Endothelial cell of umbilical vein (primary cell): Measurements from ENCODE around the gene TMEM222. TPM values are rescaled to one million over a fixed set of nuclear protein-coding genes. Genes with fewer than 3 reads are reported as not detected.
"Not testable (repeated sequence)": the region's sequence is repeated elsewhere in the genome, so short reads cannot be mapped to it uniquely, and the experiment has no call there.

ENCODE experiments used
- BruUV-seq: library from RNA; stranded (reverse); fragments of 400-500 nt; replicated peaks from 2 replicates; lab custom pipeline; 2021; lab: Mats Ljungman, UMichigan
- CTCF ChIA-PET: fragments of 300-600, 350-600 bp; sonication (Branson Sonifier 250); formaldehyde crosslinking; loops from one replicate; lab custom pipeline; 2021; ENCODE audit warnings: antibody characterized with exemption, inconsistent platforms; lab: Charles Lee
- POLR2A ChIA-PET: fragments of 300-600, 350-600 bp; sonication (Branson Sonifier 250); formaldehyde crosslinking; loops from one replicate; lab custom pipeline; 2021; ENCODE audit warnings: antibody characterized with exemption, inconsistent platforms; lab: Charles Lee
- DNase-seq: peaks from one replicate; pipeline ENCODE4 v3.0.0-alpha.2; 2011; ENCODE audit warnings: low read depth, low spot score
- FAIRE-seq: peaks from 2 replicates; lab custom pipeline; 2011; peaks lifted over from hg19 to GRCh38; lab: Jason Lieb, UNC
- H2AFZ ChIP-seq: 2 replicates; pipeline ENCODE4 v1.6.0; 2012; ENCODE audit warnings: low read depth, low read length, control low read depth, inconsistent platforms
- H3K27ac ChIP-seq: 2 replicates; pipeline ENCODE4 v1.5.1; 2011; ENCODE audit warnings: low read depth, mild to moderate bottlenecking, control low read depth, low read length, moderate library complexity; ENCODE audit not compliant: insufficient read depth
- H3K27me3 ChIP-seq, 2 experiments: 2 replicates each; pipeline versions ENCODE4 v1.6.0 to v1.6.1; 2011; ENCODE audit warnings: low read length in 2 of 2, mixed read lengths in 1 of 2; ENCODE audit not compliant: control insufficient read depth in 2 of 2, insufficient read depth in 2 of 2
- H3K36me3 ChIP-seq, 2 experiments: 2 replicates in 1 of 2; 3 replicates in 1 of 2; pipeline ENCODE4 v1.5.1; 2011; ENCODE audit warnings: low read length in 2 of 2, mild to moderate bottlenecking in 1 of 2, moderate library complexity in 1 of 2; ENCODE audit not compliant: control insufficient read depth in 2 of 2, insufficient read depth in 2 of 2; ENCODE audit errors: extremely low read depth in 1 of 2
- H3K4me1 ChIP-seq: 3 replicates; pipeline ENCODE4 v1.5.1; 2011; ENCODE audit warnings: mild to moderate bottlenecking, low read length; ENCODE audit not compliant: control insufficient read depth, insufficient read depth; ENCODE audit errors: extremely low read depth
- H3K4me2 ChIP-seq: 2 replicates; pipeline ENCODE4 v1.6.1; 2011; ENCODE audit warnings: low read length, control low read depth, mixed read lengths; ENCODE audit not compliant: insufficient read depth
- H3K4me3 ChIP-seq, 3 experiments: fragments of 200-600 bp in 1 of 3; sonication (generic), shearing (Covaris generic) in 1 of 3; replicated peaks in 1 of 3; 2 replicates each; pipeline ENCODE4 v1.5.1; 2011 to 2016; ENCODE audit warnings: control low read depth in 3 of 3, low read length in 3 of 3, mild to moderate bottlenecking in 2 of 3, inconsistent platforms in 1 of 3, low read depth in 1 of 3, moderate library complexity in 1 of 3; ENCODE audit not compliant: insufficient read depth in 1 of 3
- H3K79me2 ChIP-seq: 2 replicates; pipeline ENCODE4 v1.6.0; 2012; ENCODE audit warnings: low read length, inconsistent platforms; ENCODE audit not compliant: control insufficient read depth, insufficient read depth
- H3K9ac ChIP-seq: replicated peaks from 2 replicates; pipeline ENCODE3; 2011; ENCODE audit warnings: low read length, control low read depth; ENCODE audit not compliant: insufficient read depth; ENCODE audit errors: extremely low read depth
- H3K9me1 ChIP-seq: replicated peaks from 3 replicates; pipeline ENCODE4 v1.6.0; 2011; ENCODE audit warnings: mild to moderate bottlenecking, low read length; ENCODE audit not compliant: control insufficient read depth, insufficient read depth; ENCODE audit errors: extremely low read depth
- H3K9me3 ChIP-seq: replicated peaks from 2 replicates; pipeline ENCODE4 v1.5.1; 2012; ENCODE audit warnings: low read length, inconsistent platforms; ENCODE audit not compliant: control insufficient read depth, insufficient read depth
- H4K20me1 ChIP-seq: replicated peaks from 2 replicates; pipeline ENCODE3; 2011; ENCODE audit warnings: mild to moderate bottlenecking, low read length; ENCODE audit not compliant: control insufficient read depth, insufficient read depth; ENCODE audit errors: extremely low read depth
- CTCF ChIP-seq, 2 donors: IDR thresholded peaks; 1 replicate in 1 of 2; 2 replicates in 1 of 2; pipeline ENCODE4 v1.5.1; 2011; ENCODE audit warnings: low read length in 2 of 2, mild to moderate bottlenecking in 2 of 2, moderate library complexity in 2 of 2, control low read depth in 1 of 2, inconsistent platforms in 1 of 2, low read depth in 1 of 2; ENCODE audit not compliant: insufficient read depth in 1 of 2; ENCODE audit errors: extremely low read depth in 1 of 2
- EZH2 ChIP-seq: IDR thresholded peaks from 2 replicates; pipeline ENCODE4 v1.6.1; 2012; ENCODE audit warnings: borderline replicate concordance, low read depth, mild to moderate bottlenecking, moderate library complexity, low read length, inconsistent platforms; ENCODE audit not compliant: severe bottlenecking
- FOS ChIP-seq: IDR thresholded peaks from 2 replicates; pipeline ENCODE4 v1.6.1; 2011; ENCODE audit warnings: mild to moderate bottlenecking, low read length, moderate library complexity, borderline replicate concordance; ENCODE audit not compliant: insufficient read depth
- GATA2 ChIP-seq: IDR thresholded peaks from 2 replicates; pipeline ENCODE4 v1.7.0; 2011; ENCODE audit warnings: low read depth, mild to moderate bottlenecking, moderate library complexity, mixed read lengths, low read length; ENCODE audit not compliant: insufficient read length, insufficient read depth
- JUN ChIP-seq: IDR thresholded peaks from 2 replicates; pipeline ENCODE4 v1.6.1; 2011; ENCODE audit warnings: borderline replicate concordance, low read depth; ENCODE audit not compliant: insufficient read length, insufficient read depth
- MYC ChIP-seq: IDR thresholded peaks from one replicate; pipeline ENCODE4 v1.6.1; 2011; ENCODE audit warnings: mild to moderate bottlenecking, low read depth, low read length
- POLR2A ChIP-seq: IDR thresholded peaks from 2 replicates; pipeline ENCODE4 v1.6.1; 2012; ENCODE audit warnings: low read depth, mild to moderate bottlenecking, control low read depth, low read length
- POLR2AphosphoS5 ChIP-seq: IDR thresholded peaks from 2 replicates; pipeline ENCODE4 v1.6.1; 2012; ENCODE audit warnings: low read depth, mild to moderate bottlenecking, control low read depth, low read length, moderate library complexity; ENCODE audit not compliant: insufficient read depth
- dilution Hi-C: fragments of 300-500 bp; cut with MboI; formaldehyde crosslinking; loops from one replicate; pipeline ENCODE4 v1.15.0; 2019; ENCODE audit warnings: low sequenced_read_pairs; ENCODE audit not compliant: extremely low pct_ligation_motif_present
- intact Hi-C: fragments of 100-400 bp; cut with micrococcal nuclease; formaldehyde crosslinking; loops from one replicate; pipeline ENCODE4 v1.10.0; 2022
- polyA plus RNA-seq, 4 experiments: library from polyadenylated mRNA; depleted of rRNA in 3 of 4; stranded (reverse) in 3 of 4; unstranded in 1 of 4; fragments of >200 nt; gene quantifications; 2 replicates each; pipeline versions ENCODE4 v1.2.1 to v1.2.3, GENCODE V29; 2011 to 2012; ENCODE audit warnings: missing spikeins in 1 of 4
- total RNA-seq: library from RNA; stranded (reverse); gene quantifications from 2 replicates; pipeline ENCODE4 v1.2.3, GENCODE V29; 2021
- TF ChIP-seq, protein P1 (sequence below): IDR thresholded peaks from 2 replicates; pipeline ENCODE4 v1.6.1; 2011; ENCODE audit not compliant: insufficient read depth, insufficient read length

The TMEM222 gene
- total and polyA plus RNA-seq, 2 donors (not counting 3 experiments of a cell fraction or from before 2014, with no cell fraction given), result 45.8 to 76.1 TPM

DNA sequence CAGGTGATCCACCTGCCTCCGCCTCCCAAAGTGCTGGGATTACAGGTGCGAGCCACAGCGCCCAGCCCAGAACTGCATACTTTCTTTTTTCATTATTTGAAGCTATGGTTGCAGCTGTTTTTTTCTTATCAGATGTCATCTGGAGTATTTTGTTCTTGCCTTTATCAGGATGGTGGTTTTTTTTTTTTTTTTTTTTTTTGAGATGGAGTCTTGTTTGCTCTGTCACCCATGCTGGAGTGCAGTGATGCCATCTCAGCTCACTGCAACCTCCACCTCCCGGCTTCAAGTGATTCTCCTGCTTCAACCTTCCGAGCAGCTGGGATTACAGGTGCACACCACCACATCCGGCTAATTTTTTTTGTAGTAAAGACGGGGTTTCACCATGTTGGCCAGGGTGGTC, 36.1 kb upstream of the TMEM222 start:
- H3K9me3 ChIP-seq, POLR2A ChIA-PET, H3K79me2 ChIP-seq, H2AFZ ChIP-seq, H3K4me1 ChIP-seq, H3K27me3 ChIP-seq, H3K27ac ChIP-seq, H3K9ac ChIP-seq, FAIRE-seq, H3K9me1 ChIP-seq, DNase-seq, dilution Hi-C loops, H4K20me1 ChIP-seq, BruUV-seq, intact Hi-C loops, H3K4me2 ChIP-seq, H3K4me3 ChIP-seq: not testable (repeated sequence)
- CTCF ChIA-PET, result interaction anchor here (0.6 to 8.9 kb wide), 11 partner anchors 10 to 258 kb away, joined by 3 to 131 read pairs (median 5); no protein-coding TSS in a partner anchor
- H3K36me3 ChIP-seq, result peaks cover 0 to 11% of the 10 kb centered on the region in 2 experiments

DNA sequence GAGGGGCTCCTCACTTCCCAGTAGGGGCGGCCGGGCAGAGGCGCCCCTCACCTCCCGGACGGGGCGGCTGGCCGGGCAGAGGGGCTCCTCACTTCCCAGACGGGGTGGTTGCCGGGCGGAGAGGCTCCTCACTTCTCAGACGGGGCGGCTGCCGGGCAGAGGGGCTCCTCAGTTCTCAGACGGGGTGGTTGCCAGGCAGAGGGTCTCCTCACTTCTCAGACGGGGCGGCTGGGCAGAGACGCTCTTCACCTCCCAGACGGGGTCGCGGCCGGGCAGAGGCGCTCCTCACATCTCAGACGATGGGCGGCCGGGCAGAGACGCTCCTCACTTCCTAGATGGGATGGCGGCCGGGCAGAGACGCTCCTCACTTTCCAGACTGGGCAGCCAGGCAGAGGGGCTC, 32.8 kb upstream of the TMEM222 start:
- H3K4me3 ChIP-seq, H3K79me2 ChIP-seq, H3K4me2 ChIP-seq, H3K27ac ChIP-seq, H2AFZ ChIP-seq, FAIRE-seq, CTCF ChIA-PET, H3K9me3 ChIP-seq, intact Hi-C loops, DNase-seq, dilution Hi-C loops, BruUV-seq, H3K4me1 ChIP-seq, H3K36me3 ChIP-seq, H3K27me3 ChIP-seq, H4K20me1 ChIP-seq, H3K9ac ChIP-seq, H3K9me1 ChIP-seq, POLR2A ChIA-PET: not testable (repeated sequence)

GRCh38 chr1:27290581-27290980, 31.4 kb upstream of the TMEM222 start:
- POLR2A ChIA-PET, result no interaction called here
- FAIRE-seq (no peak), DNase-seq (no peak)
- dilution Hi-C loops, result no loop called here
- BruUV-seq, result no TSS peak
- Histone ChIP-seq H2AFZ (no peak overlapping the region), H3K27ac (no peak overlapping the region), H3K79me2 (no peaks in the 10 kb centered on the region), H3K9me1 (no peaks in the 10 kb centered on the region), H3K9me3 (no peaks in the 10 kb centered on the region), H3K27me3 (no peaks in the 10 kb centered on the region), H3K9ac (no peak overlapping the region), H3K36me3 (peaks cover 0 to 10% of the 10 kb centered on the region in 2 experiments), H3K4me3 (no peak overlapping the region), H3K4me1 (no peaks in the 10 kb centered on the region), H4K20me1 (no peaks in the 10 kb centered on the region), H3K4me2 (no peak overlapping the region)
- CTCF ChIA-PET, result no interaction called here
- no peak for TF ChIP-seq EZH2
- TF ChIP-seq POLR2A, result no peak
- TF ChIP-seq MYC, result no peak
- TF ChIP-seq FOS, result no peak
- no peak for TF ChIP-seq POLR2AphosphoS5
- no peak for TF ChIP-seq JUN
- TF ChIP-seq CTCF (IDR thresholded peaks at IDR 0.05; ENCODE audit: extremely low read depth in 1 of 2, insufficient read depth in 1 of 2, low read depth in 1 of 2, low read length in 2 of 2), result no peak
- TF ChIP-seq GATA2, result no peak
- TF ChIP-seq, protein P1, sequence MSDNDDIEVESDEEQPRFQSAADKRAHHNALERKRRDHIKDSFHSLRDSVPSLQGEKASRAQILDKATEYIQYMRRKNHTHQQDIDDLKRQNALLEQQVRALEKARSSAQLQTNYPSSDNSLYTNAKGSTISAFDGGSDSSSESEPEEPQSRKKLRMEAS, result no peak
- intact Hi-C loops, result no loop called here
